GM20431 (cell line): ENCODE data around the gene CYS1.
"Not testable (repeated sequence)": the region's sequence is repeated elsewhere in the genome, so short reads cannot be mapped to it uniquely, and the experiment has no call there.

Experiments used
- in situ Hi-C: fragments of 300-500 bp; cut with MseI, MboI; formaldehyde crosslinking; loops from one replicate; pipeline ENCODE4 v1.15.0; 2020; ENCODE audit warnings: low sequenced_read_pairs; ENCODE audit not compliant: unreplicated experiment

CYS1 gene

DNA sequence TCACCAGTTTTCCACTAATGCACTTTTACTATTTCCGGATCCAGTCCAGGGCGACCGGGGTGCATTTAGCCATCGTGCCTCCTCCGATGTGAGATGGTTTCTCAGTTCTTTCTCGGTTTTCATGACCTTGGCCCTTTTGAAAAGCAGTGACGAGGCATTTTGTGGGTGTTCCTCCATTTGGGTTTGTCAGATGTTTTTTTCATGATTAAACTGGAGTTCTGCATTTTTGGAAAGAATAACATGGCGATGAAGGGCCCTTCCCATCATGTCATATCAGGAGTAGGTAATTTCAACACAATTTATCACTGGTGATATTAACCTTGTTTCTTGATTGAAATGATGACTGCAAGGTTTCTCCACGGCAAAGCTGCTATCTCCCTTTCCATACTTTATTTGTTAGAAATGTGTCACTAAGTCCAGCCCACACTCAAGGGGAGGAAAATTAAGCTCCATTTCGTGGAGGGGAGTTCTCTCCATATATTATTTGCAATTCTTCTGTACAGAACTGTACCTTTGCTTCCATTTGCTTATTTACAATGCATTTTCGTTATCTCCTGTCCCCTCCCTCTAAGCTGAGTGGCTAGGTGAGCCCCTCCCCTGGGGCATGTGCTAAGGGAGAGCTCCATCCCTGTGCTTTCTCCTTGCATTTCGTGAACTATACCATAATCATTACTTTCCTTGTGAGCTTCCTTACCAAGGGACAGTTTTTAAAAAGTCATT is 45.7 kb downstream of the CYS1 start:
- in situ Hi-C loops = no loop called here

- in situ Hi-C loops = no loop called here
These were observed 46.8 kb downstream of the CYS1 start for GRCh38 chr2:10033251-10034006.

DNA sequence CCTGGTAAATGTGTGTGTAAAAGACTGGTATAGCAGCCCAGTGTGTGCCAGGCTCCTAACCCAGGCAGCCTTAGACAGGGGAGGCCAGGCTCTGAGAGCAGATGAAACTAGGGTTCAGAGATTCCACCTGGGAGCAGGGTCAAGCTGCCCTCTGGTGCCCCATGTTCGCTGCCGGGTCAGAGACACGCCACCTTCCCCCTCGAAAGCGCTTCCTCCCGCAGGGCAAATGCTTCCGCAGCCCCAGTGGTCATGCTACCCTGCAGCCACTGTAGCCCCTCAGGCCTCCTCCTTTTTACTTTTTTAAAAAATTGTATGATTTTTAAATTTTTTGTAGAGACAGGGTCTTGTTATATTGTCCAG is 47.5 kb downstream of the CYS1 start:
- in situ Hi-C loops = no loop called here

GRCh38 chr2:10031886-10032745 is 48.1 kb downstream of the CYS1 start:
- in situ Hi-C loops = no loop called here

- in situ Hi-C loops = not testable (repeated sequence)
These were observed 49.4 kb downstream of the CYS1 start for GRCh38 chr2:10030798-10031197.

- in situ Hi-C loops = no loop called here
These were observed 49.9 kb downstream of the CYS1 start for GRCh38 chr2:10030311-10030736.

DNA sequence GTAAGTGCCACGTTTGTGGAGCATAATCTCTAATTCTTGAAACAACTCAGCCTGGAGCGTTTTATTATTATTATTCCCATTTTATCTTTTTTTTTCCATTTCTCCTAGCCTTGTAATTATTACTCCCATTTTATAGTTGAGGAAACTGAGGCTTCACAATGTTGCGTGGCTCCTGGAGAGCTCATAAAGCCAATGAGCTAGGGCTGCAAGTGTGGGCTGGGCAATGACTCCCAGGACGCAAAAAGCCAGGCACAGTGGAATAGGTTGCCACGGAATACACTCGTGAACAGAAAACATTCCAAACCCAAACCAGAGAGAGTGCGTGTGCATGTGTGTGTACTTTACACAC is 50.4 kb downstream of the CYS1 start:
- in situ Hi-C loops = no loop called here

- in situ Hi-C loops = no loop called here
These were observed 51.0 kb downstream of the CYS1 start for GRCh38 chr2:10028988-10029874.

- in situ Hi-C loops = no loop called here
These were observed 51.7 kb downstream of the CYS1 start for GRCh38 chr2:10028407-10028987.

- in situ Hi-C loops = no loop called here
These were observed 52.4 kb downstream of the CYS1 start for GRCh38 chr2:10027660-10028330.

GRCh38 chr2:10026940-10027569 is 53.2 kb downstream of the CYS1 start:
- in situ Hi-C loops = no loop called here

GRCh38 chr2:10022966-10023662 is 57.1 kb downstream of the CYS1 start:
- in situ Hi-C loops = no loop called here

DNA sequence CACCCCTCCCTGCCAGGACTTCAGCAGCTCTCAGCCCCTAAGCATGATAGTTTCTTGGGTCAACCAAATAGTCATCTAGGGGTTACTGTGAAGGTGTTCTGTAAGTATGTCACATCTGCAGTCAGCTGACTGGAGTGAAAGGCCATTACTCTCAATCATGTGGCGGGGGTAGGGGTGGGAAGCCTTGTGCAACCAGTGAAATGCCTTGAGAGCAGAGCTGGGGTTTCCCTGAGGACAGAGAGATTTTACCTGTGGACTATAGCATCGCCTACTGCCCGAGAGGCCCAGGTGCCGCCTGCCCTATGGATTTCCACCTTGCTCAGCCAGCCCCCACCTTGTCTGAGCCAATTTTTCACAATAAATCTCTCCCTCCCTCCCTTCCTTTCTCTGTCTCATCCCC is 57.8 kb downstream of the CYS1 start:
- in situ Hi-C loops = no loop called here

- in situ Hi-C loops = no loop called here
These were observed 58.2 kb downstream of the CYS1 start for GRCh38 chr2:10022041-10022421.

GRCh38 chr2:10019602-10020400 is 60.4 kb downstream of the CYS1 start:
- in situ Hi-C loops = no loop called here

DNA sequence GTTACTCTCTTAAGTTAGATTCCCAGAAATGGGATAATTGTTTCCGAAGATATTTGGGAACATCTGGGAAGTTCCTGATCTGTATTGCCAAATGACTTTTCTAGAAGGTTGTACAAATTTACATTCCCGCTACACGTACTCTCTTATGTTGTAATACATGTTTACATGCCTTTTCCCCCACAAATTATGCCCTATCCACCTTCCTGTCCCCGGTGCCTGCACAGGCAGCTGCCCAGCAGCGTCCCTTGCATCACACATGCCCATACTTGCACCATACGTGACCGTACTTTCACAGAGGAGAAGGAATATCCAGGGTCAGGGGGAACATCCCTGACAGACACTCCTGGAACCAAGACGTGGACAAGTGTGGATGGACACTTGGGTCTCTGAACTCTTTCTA is 61.0 kb downstream of the CYS1 start:
- in situ Hi-C loops = no loop called here

DNA sequence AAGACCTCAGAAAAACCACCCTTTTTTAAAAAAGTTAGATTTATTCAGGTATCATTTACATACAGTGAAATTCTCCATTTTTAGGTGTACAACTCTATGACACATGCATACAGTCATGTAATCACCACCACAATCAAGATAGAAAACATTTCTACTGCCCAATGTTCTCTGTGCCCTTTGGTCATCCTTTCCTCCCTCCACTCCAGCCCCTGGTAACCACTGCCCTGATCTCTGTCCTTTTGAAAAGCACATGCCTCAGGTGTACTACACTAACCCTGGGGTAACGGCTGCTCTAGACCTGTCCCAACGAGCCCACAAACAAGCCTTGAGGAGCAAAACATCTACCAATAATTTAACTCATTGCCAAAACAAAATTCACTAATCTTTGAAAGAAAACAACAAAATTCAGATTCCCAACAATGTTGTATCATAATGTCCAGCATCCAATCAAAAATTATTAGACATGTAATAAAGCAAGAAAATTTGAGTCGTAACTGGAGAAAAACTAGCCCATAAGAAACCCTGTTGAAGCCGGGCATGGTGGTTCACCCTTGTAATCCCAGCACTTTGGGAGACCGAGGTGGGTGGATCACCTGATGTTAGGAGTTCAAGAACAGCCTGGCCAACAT is 62.8 kb downstream of the CYS1 start:
- in situ Hi-C loops = no loop called here
